ENCODE measurements around the gene GUCY1A2. TPM values are rescaled to one million over a fixed set of nuclear protein-coding genes. Genes with fewer than 3 reads are reported as not detected.
A peak's percentile ranks its signal among the peaks of the same experiment; 100 is the strongest.

Gene GUCY1A2
- total RNA-seq, 2 donors from 2014 or later, result 0.04 TPM; not detected in 1

DNA sequence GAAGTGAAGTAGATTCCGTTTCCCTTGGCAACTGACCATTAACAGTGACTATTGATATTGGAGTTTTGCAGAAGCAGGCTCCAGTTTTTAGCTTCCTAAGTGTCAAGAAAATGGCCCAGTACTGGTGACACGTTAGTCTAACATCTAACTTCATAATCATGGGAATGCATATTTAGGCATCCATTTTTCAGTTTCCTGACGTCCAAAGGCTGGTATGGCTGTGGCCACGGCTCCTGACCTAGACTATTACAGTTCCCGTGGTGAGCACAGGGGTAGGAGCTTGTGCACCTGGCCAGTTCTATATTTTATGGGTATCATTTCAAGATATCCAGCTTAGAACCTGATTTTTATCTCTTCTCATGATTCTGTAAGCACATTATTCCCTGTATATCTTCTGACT is 323.8 kb downstream of the GUCY1A2 start:
- no peaks in the 10 kb centered on the region for H3K9me3 Mint-ChIP-seq
- ATAC-seq, result no peak
- no peaks in the 10 kb centered on the region for H3K36me3 Mint-ChIP-seq
- no peak for DNase-seq (ENCODE audit: low spot score in 2 of 2)
- no peak overlapping the region for H3K27ac Mint-ChIP-seq

DNA sequence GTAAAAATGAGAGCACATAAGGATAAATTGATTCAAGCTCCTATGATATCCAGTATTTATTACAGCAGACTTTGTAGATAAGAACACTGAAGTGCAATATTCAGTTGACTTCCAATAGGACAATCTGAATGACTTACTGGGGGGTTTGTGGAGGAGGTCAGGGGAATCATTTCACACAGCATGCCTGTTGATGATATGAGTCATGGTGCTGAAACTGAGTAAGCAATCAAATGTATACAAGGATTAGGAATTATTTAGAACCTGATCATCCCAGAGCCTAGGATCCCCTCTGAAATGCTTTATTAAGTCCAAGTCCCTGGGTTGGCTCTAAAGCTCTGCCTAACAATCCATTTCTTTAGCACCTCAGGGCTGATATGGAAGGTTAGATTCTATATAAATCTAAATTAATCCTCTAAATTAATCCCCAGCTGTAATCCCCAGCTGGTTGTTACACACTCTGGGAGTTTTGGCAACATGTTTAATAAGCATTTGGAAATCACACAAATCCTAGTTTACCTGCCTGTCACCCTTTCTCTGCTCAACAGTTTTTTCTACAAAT is 326.4 kb downstream of the GUCY1A2 start:
- H3K9me3 Mint-ChIP-seq, result peaks cover 0 to 8% of the 10 kb centered on the region in 2 donors
- H3K27ac Mint-ChIP-seq, result no peak overlapping the region
- DNase-seq (ENCODE audit: low spot score in 2 of 2) (no peak), ATAC-seq (no peak)
- no peaks in the 10 kb centered on the region for H3K36me3 Mint-ChIP-seq

DNA sequence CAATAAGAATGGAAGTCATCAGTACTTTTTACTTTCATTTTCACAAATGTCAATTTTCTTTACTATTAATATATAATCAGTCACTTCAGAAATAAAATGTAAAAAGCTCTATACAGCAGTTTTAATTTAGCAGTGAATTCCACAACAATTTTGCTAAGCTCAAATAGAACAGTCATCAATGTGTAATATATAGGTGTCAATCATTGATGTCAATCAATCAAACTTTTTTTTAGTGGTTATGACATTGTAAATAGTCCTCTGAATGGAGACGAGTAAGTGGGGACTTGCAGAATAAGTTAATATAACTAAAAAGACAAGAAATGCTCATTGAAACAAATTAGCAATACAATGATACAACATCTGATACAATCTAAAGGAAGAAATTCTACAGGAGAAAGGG is 327.4 kb downstream of the GUCY1A2 start:
- H3K27ac Mint-ChIP-seq, result no peak overlapping the region
- no peaks in the 10 kb centered on the region for H3K36me3 Mint-ChIP-seq
- no peak for DNase-seq (ENCODE audit: low spot score in 2 of 2)
- ATAC-seq, result no peak
- peaks cover 0 to 8% of the 10 kb centered on the region in 2 donors for H3K9me3 Mint-ChIP-seq

DNA sequence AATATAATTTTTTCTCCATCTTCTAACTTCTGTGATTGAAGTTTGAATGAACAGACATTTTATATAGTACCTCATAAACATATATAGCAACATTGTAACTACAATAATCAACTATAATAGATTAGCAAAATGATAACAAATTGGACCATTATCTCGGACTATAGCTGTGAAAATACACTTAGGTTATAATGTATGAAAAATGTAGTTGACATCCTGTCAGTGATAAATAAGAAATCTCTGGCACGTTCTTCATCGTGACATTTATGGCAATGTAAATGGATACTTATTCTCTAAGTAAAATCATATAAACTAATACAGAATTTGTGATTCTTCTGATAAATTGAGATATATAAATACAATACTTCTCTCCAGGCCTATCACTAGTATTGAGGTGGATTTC is 333.3 kb downstream of the GUCY1A2 start:
- Mint-ChIP-seq H3K9me3 (peaks cover 0 to 8% of the 10 kb centered on the region in 2 donors), H3K27ac (no peak overlapping the region), H3K36me3 (no peaks in the 10 kb centered on the region)
- ATAC-seq, result no peak
- DNase-seq (ENCODE audit: low spot score in 2 of 2), result no peak

DNA sequence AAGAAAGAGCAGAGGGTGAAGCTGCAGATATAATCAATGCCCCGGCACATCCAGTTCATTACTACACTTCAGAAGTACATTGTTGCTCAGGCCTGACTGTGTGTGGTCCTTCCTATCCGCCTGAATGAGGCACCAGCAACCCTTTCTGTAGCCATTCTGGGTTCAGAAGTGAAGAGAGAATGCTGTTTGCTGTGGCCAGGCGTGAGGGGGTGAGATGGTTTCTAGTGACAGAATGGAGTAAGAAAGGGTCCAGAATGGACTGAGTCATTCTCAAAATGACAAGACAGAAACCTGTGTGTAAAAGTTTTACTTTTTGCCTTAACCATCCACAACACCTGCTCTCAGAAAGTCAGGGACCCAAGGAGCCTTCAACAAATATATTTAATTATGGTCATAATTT is 334.8 kb downstream of the GUCY1A2 start:
- ATAC-seq (peak in 1 of 2 donors; percentile 28), DNase-seq (ENCODE audit: low spot score in 2 of 2) (no peak)
- peaks cover 0 to 4% of the 10 kb centered on the region in 2 donors for H3K9me3 Mint-ChIP-seq
- no peaks in the 10 kb centered on the region for H3K36me3 Mint-ChIP-seq
- no peak overlapping the region for H3K27ac Mint-ChIP-seq

DNA sequence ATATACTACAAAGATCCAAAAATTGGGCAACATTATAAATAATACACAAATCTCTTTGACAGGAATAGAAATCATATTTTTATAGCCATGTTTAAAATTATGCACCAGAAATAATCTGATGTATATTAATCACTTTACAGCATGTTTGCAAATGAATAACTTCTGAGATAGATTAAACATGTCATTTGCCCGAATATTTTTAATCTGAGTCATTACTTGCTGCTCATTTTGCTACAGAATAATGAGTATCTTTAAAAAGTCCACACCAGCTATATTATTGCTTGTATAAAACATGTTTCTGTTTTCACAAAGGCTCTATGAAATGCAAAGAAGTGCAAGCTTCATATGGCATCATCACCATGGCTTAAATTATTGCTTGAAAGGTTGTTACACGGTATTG is 336.8 kb downstream of the GUCY1A2 start:
- no peak overlapping the region for H3K27ac Mint-ChIP-seq
- H3K9me3 Mint-ChIP-seq, result peaks cover 3 to 4% of the 10 kb centered on the region in 2 donors
- DNase-seq (ENCODE audit: low spot score in 2 of 2), result no peak
- no peaks in the 10 kb centered on the region for H3K36me3 Mint-ChIP-seq
- no peak for ATAC-seq

DNA sequence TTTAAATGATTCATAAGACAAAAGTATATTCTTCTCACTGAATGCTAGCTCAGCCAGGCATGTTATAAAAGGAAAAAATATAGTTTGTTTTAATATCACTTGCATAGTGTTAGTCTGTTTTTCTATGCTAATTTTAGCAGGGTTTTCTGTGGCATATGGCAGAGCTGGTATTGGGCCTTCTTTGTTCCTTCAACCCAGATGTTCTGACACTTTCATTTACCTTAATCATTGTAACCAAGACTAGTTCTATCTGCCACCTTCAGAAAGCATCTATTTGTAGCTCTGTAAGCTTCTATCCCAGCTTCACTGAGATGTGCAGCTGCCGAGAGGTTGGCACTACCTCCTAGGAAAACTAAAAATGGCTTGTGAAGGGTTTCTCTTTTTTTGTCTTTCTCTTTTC is 338.7 kb downstream of the GUCY1A2 start:
- DNase-seq (ENCODE audit: low spot score in 2 of 2) (no peak), ATAC-seq (no peak)
- H3K9me3 Mint-ChIP-seq, result peaks cover 3 to 4% of the 10 kb centered on the region in 2 donors
- no peaks in the 10 kb centered on the region for H3K36me3 Mint-ChIP-seq
- no peak overlapping the region for H3K27ac Mint-ChIP-seq

DNA sequence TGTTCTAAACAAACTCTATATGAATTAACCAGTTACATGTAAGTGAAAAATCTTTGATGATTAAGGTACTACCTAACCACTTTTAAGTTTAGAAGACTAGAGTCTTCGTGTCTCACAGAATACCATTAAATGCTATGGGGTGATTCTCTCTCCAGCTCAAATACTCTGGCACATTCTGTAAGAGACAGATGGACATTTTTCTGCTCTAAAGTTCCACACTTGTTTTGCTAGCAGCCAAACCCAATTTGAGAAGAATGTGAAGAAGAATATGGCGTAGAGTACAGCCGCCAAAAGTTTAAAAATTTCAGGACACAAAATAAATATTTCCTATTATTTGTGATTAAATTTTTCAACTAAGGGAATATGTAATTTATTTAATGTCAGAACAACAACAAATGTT is 339.1 kb downstream of the GUCY1A2 start:
- Mint-ChIP-seq H3K9me3 (peaks cover 3 to 4% of the 10 kb centered on the region in 2 donors), H3K36me3 (no peaks in the 10 kb centered on the region), H3K27ac (no peak overlapping the region)
- ATAC-seq (no peak), DNase-seq (ENCODE audit: low spot score in 2 of 2) (no peak)

DNA sequence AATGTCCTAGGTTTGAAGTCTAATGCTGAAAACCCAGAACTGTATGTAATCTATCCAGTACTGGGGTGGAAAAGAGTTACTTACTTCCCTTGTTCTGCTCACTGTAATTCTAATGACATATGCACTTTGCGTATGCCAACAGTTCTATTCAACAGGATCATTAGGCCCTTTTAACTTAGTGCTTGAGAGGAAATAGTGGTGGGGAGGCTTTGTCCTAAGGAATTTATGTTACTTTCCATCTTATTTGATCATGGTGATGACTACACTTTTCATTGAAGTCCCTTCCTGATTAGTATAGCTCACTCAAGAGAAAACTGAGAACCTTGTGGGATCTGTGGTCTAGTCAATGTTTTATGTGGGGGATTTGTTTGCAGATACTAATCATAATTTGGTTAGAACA is 348.2 kb downstream of the GUCY1A2 start:
- DNase-seq (ENCODE audit: low spot score in 2 of 2) (no peak), ATAC-seq (no peak)
- Mint-ChIP-seq H3K9me3 (peaks cover 16 to 25% of the 10 kb centered on the region in 2 donors), H3K36me3 (no peaks in the 10 kb centered on the region), H3K27ac (no peak overlapping the region)

DNA sequence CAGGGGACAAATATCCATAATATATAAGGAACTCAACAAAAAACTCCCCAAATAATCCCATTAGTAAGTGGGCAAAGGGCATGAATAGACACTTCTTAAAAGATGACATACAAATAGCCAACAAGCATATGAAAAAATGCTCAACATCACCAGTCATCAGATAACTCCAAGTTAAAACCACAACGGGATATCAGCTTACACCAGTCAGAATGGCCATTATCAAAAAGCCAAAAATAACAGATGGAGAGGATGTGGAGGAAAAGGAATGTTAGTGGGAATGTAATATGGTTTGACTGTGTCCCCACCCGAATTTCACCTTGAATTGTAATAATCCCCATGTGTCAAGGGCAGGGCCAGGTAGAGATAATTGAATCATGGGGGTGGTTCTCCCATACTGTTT is 350.1 kb downstream of the GUCY1A2 start:
- DNase-seq (ENCODE audit: low spot score in 2 of 2) (no peak), ATAC-seq (no peak)
- Mint-ChIP-seq H3K36me3 (no peaks in the 10 kb centered on the region), H3K27ac (no peak overlapping the region), H3K9me3 (peaks cover 19 to 27% of the 10 kb centered on the region in 2 donors)

DNA sequence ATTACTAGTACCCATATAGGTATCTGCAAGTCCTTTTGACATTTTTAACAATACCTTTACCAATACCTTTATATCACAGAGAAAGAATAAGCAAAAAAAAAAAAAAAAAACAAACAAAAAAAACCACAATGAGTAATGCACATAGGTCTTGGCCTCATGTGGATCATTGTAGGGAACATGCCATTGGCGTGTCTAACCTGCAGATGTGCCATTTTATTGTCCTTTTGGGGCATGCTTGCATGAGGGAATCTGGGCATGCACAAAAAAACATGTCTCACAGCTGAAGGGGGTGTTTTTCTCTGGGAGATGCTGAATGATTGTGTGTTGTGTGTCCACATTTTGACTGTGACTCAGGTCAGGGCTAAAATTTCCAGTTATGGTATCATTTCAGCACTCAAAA is 361.6 kb downstream of the GUCY1A2 start:
- ATAC-seq, result no peak
- no peak for DNase-seq (ENCODE audit: low spot score in 2 of 2)
- Mint-ChIP-seq H3K36me3 (no peaks in the 10 kb centered on the region), H3K27ac (no peak overlapping the region), H3K9me3 (peaks cover 10 to 11% of the 10 kb centered on the region in 2 donors)

DNA sequence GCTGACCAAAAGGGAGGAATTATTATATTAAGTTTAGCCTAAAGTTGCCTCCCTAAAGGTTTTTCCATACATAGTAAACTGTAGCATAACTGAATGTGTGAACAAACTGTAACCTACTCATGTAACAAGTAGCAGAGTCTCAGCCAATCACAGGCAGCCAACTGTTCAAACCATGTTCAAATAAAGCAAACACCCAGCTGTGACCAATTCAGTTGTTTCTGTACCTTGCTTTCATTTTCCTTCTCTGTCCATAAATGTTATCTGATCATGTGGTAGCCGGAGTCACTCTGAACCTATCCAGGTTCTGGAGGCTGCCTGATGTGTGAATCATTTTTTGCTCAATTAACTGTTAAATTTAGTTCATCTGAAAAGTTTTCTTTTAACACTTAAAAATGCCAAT is 373.5 kb downstream of the GUCY1A2 start:
- Mint-ChIP-seq H3K9me3 (peaks cover 14 to 16% of the 10 kb centered on the region in 2 donors), H3K36me3 (peaks cover 0 to 4% of the 10 kb centered on the region in 2 donors), H3K27ac (no peak overlapping the region)
- no peak for ATAC-seq
- DNase-seq (ENCODE audit: low spot score in 2 of 2), result no peak

DNA sequence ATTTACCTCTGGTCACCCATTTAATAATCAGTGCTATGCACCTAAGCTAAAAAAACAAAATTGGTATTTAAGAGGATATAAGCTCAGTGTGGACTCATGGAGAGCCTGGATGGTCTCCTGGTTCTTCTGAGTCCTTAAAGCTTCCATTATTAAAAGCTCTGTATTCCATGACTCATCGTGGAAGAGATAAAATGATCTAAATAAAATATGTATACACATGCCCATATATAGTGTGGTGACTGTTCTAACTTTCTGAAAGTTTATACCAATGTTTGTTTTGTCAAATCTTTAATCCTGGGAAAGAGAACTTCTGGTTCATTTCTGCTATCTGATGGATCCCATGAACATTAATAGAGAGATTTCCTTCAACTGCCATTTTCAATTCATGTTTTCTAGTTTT is 375.9 kb downstream of the GUCY1A2 start:
- DNase-seq (ENCODE audit: low spot score in 2 of 2) (no peak), ATAC-seq (no peak)
- H3K9me3 Mint-ChIP-seq, result peaks cover 10 to 12% of the 10 kb centered on the region in 2 donors
- H3K36me3 Mint-ChIP-seq, result peaks cover 0 to 4% of the 10 kb centered on the region in 2 donors
- no peak overlapping the region for H3K27ac Mint-ChIP-seq

DNA sequence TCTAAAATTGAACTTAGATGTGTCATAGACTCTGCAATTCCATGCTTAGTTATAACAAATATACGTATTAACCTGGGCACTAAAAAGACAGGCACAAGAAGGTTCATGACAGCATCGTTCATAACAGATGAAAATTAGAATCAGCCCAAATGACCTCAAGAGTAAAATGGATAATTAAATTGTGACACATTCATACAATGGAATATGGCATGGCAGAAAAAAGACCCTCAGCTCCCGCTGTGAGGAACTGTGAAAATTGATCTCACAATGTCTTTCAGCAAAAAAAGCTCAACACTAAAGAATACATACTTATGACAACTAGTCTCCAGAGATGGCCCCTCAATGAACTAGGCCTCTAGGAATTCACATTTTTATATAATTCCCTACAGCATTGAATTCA is 386.0 kb downstream of the GUCY1A2 start:
- ATAC-seq (no peak), DNase-seq (ENCODE audit: low spot score in 2 of 2) (no peak)
- peaks cover 4 to 6% of the 10 kb centered on the region in 2 donors for H3K9me3 Mint-ChIP-seq
- H3K27ac Mint-ChIP-seq, result no peak overlapping the region
- H3K36me3 Mint-ChIP-seq, result no peaks in the 10 kb centered on the region

DNA sequence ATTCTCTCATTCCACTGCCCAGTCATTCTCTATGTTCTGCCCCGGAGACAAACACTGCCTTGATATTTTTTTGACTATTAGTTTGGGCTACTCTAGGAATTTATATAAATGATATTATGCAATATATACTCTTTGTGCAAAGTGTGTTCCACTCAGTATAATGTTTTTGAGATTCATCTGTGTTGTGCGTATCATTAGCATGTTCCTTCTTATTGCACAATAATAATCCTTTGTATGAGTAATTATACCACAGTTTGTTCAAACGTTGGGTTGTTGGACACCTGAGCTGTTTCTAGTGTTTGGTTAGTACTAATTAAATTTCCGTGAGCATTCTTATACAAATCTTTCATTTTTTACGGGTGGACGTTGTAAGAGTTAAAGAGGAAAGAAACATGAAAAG is 390.6 kb downstream of the GUCY1A2 start:
- Mint-ChIP-seq H3K9me3 (peaks cover 5 to 9% of the 10 kb centered on the region in 2 donors), H3K36me3 (no peaks in the 10 kb centered on the region), H3K27ac (no peak overlapping the region)
- DNase-seq (ENCODE audit: low spot score in 2 of 2) (no peak), ATAC-seq (no peak)

DNA sequence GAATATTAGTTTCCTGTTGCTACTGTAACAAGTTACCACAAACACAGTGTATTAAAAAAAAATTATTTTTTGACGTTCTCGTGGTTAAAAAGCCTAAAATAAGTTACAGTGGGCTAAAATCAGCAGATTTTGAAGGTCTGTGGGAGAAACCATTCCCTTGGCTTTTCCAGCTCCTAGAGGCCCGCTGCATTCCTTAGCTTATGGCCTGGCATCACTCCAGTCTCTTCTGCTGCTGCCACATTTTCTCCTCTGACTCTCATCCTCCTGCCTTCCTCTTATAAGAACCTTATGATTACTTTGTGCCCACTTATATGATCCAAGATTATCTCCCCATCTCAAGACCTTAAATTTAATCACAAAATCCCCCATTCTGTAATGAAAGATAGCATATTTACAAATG is 392.7 kb downstream of the GUCY1A2 start:
- no peaks in the 10 kb centered on the region for H3K36me3 Mint-ChIP-seq
- H3K27ac Mint-ChIP-seq, result no peak overlapping the region
- ATAC-seq (no peak), DNase-seq (ENCODE audit: low spot score in 2 of 2) (no peak)
- peaks cover 11 to 16% of the 10 kb centered on the region in 2 donors for H3K9me3 Mint-ChIP-seq

DNA sequence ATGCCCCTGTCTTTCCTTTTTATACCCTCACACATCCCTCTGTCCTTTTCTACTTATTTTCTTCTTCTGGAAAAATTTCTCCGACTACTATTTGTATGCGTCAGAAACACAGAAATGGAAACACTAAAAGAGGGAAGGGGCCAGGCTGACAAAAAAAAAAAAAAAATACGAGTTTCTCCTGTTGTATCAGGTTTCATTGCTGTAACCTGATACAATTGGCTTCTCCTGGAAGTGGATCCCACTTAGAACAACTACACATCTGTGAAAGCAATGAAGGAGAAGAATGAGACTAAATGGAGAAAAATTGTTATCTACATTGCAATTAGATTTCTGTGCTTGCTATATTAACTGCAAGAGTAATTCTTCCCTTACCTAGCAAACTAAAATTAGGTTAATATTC is 393.9 kb downstream of the GUCY1A2 start:
- Mint-ChIP-seq H3K36me3 (no peaks in the 10 kb centered on the region), H3K27ac (no peak overlapping the region), H3K9me3 (peaks cover 6 to 19% of the 10 kb centered on the region in 2 donors)
- DNase-seq (ENCODE audit: low spot score in 2 of 2) (no peak), ATAC-seq (no peak)
